Dedifferentiated amniotic fluid mesenchymal stem cell (primary cell): ENCODE results near the gene ATP13A3.
"Not testable (repeated sequence)": the region's sequence is repeated elsewhere in the genome, so short reads cannot be mapped to it uniquely, and the experiment has no call there.

Experiments
- DNase-seq: peaks from one replicate; pipeline ENCODE4 v3.0.0-alpha.2; 2016; ENCODE audit errors: extremely low spot score

The ATP13A3 gene

GRCh38 chr3:194499516-194499915 is 12.7 kb upstream of the ATP13A3 start:
- DNase-seq = not testable (repeated sequence)

GRCh38 chr3:194497799-194498575 is 11.2 kb upstream of the ATP13A3 start:
- no peak for DNase-seq

GRCh38 chr3:194496217-194496919 is 9.6 kb upstream of the ATP13A3 start:
- DNase-seq = no peak

GRCh38 chr3:194494951-194495374 is 8.2 kb upstream of the ATP13A3 start:
- no peak for DNase-seq

- peak; percentile 48 for DNase-seq
Observed at GRCh38 chr3:194493995-194494927, 7.5 kb upstream of the ATP13A3 start.

GRCh38 chr3:194492001-194492400 is 5.2 kb upstream of the ATP13A3 start:
- no peak for DNase-seq

GRCh38 chr3:194489736-194490612 is 3.2 kb upstream of the ATP13A3 start:
- no peak for DNase-seq

- no peak for DNase-seq
Observed at GRCh38 chr3:194488055-194488742, 1.4 kb upstream of the ATP13A3 start.

GRCh38 chr3:194487289-194488054 is 670 bp upstream of the ATP13A3 start:
- no peak for DNase-seq

GRCh38 chr3:194485881-194486539 is 792 bp downstream of the ATP13A3 start:
- DNase-seq = no peak

GRCh38 chr3:194485468-194485880 is 1.3 kb downstream of the ATP13A3 start:
- DNase-seq = peak; percentile 49

- no peak for DNase-seq
Observed at GRCh38 chr3:194484614-194485013, 2.2 kb downstream of the ATP13A3 start.

GRCh38 chr3:194483850-194484249 is 3.0 kb downstream of the ATP13A3 start:
- no peak for DNase-seq

- not testable (repeated sequence) for DNase-seq
Observed at GRCh38 chr3:194482830-194483229, 4.0 kb downstream of the ATP13A3 start.

- no peak for DNase-seq
Observed at GRCh38 chr3:194482196-194482593, 4.6 kb downstream of the ATP13A3 start.

GRCh38 chr3:194481525-194482195 is 5.1 kb downstream of the ATP13A3 start:
- DNase-seq = no peak

- DNase-seq = peak; percentile 79
Observed at GRCh38 chr3:194481103-194481502, 5.7 kb downstream of the ATP13A3 start.

GRCh38 chr3:194476784-194477183 is 10.0 kb downstream of the ATP13A3 start:
- DNase-seq = no peak

GRCh38 chr3:194475978-194476377 is 10.8 kb downstream of the ATP13A3 start:
- no peak for DNase-seq
